Stimulated activated memory B cell treated with anti-CD40 and anti-IgM and Interleukin-4, amounts not matched to agents 10 μg/mL and 1 μg/mL and 100 μg/mL, for 72 hours (primary cell): ENCODE results near the gene POLRMT.

Experiments used
- ATAC-seq: fragments of 150-1000 bp; cut with Tn5 transposase; 2 replicates; pipeline ENCODE4 v1.10.0; 2021
- H3K27ac Mint-ChIP-seq: one replicate; pipeline ENCODE4 v1.8.0; 2022; ENCODE audit warnings: mild to moderate bottlenecking, mixed read lengths
- H3K27me3 Mint-ChIP-seq: one replicate; pipeline ENCODE4 v1.8.0; 2022; ENCODE audit warnings: mixed read lengths
- H3K36me3 Mint-ChIP-seq: one replicate; pipeline ENCODE4 v1.8.0; 2022; ENCODE audit warnings: mixed read lengths
- H3K4me1 Mint-ChIP-seq: one replicate; pipeline ENCODE4 v1.8.0; 2022; ENCODE audit warnings: mixed read lengths
- H3K4me3 Mint-ChIP-seq: one replicate; pipeline ENCODE4 v1.8.0; 2022; ENCODE audit warnings: mild to moderate bottlenecking, moderate library complexity, mixed read lengths
- H3K9me3 Mint-ChIP-seq: one replicate; pipeline ENCODE4 v1.8.0; 2022; ENCODE audit warnings: mixed read lengths

The POLRMT gene

DNA sequence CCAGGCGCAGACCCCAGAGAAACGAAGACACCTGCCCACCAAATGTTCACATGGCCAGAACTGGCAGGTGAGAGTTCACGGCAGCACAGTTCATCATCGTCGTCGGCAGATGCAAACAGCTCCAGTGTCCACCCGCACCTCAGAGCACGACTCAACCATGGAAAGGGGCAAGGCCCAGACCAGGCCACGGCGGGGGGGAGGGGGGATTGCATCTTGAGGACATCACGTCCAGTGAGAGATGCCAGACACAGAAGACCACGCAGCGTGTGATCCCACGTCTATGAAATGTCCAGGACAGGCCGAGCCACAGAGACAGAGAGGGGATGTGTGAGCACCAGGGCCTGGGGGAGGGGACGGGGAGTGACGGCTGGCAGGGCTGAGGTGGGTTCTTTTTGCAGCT lies 22.4 kb upstream of the POLRMT start:
- peaks cover 61% of the 10 kb centered on the region for H3K4me1 Mint-ChIP-seq
- H3K36me3 Mint-ChIP-seq = peaks cover 28% of the 10 kb centered on the region

GRCh38 chr19:653425-653824 lies 20.1 kb upstream of the POLRMT start:
- Mint-ChIP-seq H3K4me3 (no peak overlapping the region), H3K9me3 (no peaks in the 10 kb centered on the region)

More for the DNA sequence above, 22.4 kb upstream of the POLRMT start:
- Mint-ChIP-seq H3K9me3 (no peaks in the 10 kb centered on the region), H3K27ac (peak overlapping the region; percentile 77), H3K4me3 (no peak overlapping the region), H3K27me3 (no peaks in the 10 kb centered on the region)
- no peak for ATAC-seq

GRCh38 chr19:652467-653389 lies 19.4 kb upstream of the POLRMT start:
- Mint-ChIP-seq H3K4me3 (no peak overlapping the region), H3K36me3 (peaks cover 34% of the 10 kb centered on the region), H3K9me3 (no peaks in the 10 kb centered on the region), H3K27ac (no peak overlapping the region), H3K4me1 (peaks cover 39% of the 10 kb centered on the region), H3K27me3 (no peaks in the 10 kb centered on the region)
- no peak for ATAC-seq

More at GRCh38 chr19:653425-653824, 20.1 kb upstream of the POLRMT start:
- Mint-ChIP-seq H3K36me3 (peaks cover 28% of the 10 kb centered on the region), H3K27me3 (no peaks in the 10 kb centered on the region), H3K27ac (no peak overlapping the region), H3K4me1 (peaks cover 39% of the 10 kb centered on the region)
- ATAC-seq = no peak

DNA sequence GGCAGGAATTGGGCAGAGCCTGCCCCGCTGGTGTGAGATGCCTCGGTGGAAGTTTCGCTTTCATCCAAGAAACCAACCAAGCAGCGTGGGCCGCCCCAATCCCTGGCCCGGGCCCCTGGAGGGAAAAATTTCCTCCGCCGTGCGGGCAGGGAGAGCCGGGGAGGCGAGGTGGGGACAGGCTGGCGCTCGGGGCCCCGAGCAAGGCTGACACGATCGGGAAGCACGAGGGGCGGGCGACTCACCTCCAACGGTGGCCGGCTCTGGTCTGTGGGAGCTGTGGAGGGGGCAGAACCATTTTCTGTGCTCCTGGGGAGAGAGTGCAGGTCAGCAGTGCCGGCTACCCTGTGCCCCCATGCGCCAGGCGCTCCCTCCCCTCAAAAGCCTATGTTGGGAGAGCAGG lies 18.7 kb upstream of the POLRMT start:
- H3K36me3 Mint-ChIP-seq = peaks cover 34% of the 10 kb centered on the region
- no peak for ATAC-seq
- H3K27ac Mint-ChIP-seq = no peak overlapping the region
- H3K27me3 Mint-ChIP-seq = no peaks in the 10 kb centered on the region
- no peaks in the 10 kb centered on the region for H3K9me3 Mint-ChIP-seq
- peaks cover 33% of the 10 kb centered on the region for H3K4me1 Mint-ChIP-seq
- H3K4me3 Mint-ChIP-seq = no peak overlapping the region

DNA sequence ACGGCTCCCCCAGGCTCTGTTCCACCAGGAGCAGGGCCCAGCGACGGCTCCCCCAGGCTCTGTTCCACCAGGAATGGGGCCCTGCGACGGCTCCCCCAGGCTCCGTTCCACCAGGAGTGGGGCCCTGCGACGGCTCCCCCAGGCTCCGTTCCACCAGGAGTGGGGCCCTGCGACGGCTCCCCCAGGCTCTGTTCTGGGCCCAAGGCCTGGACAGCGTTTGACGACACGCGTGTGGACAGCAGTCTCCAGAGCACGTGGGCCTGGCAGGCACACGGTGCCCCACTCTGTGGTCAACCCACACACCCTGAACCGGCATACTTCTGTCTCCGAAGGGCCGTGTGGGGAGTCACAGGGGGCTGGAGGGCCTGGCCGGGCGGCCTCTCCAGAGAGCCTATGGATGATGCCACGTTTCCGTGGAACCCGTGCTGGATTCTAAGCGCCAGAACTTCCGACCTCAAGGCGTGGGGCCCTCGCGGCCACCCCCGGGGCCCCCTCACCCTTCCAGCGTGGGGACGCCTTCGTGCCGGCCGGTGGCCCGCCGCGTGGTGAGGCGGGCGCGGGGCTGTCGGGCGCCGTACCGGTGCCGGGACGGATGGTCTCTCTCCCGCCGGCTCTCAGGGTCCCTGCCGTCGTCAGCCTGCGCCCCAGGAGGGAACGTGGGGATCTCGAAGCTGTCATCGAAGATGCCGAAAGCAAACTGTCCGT lies 17.9 kb upstream of the POLRMT start:
- Mint-ChIP-seq H3K4me1 (peaks cover 26% of the 10 kb centered on the region), H3K27ac (no peak overlapping the region), H3K27me3 (no peaks in the 10 kb centered on the region), H3K9me3 (no peaks in the 10 kb centered on the region), H3K4me3 (no peak overlapping the region), H3K36me3 (peaks cover 37% of the 10 kb centered on the region)
- peak; percentile 7 for ATAC-seq

GRCh38 chr19:650121-650520 lies 16.8 kb upstream of the POLRMT start:
- Mint-ChIP-seq H3K4me1 (peaks cover 16% of the 10 kb centered on the region), H3K36me3 (peaks cover 33% of the 10 kb centered on the region), H3K27me3 (no peaks in the 10 kb centered on the region), H3K4me3 (no peak overlapping the region), H3K27ac (no peak overlapping the region), H3K9me3 (no peaks in the 10 kb centered on the region)
- ATAC-seq = no peak

- Mint-ChIP-seq H3K27ac (peak overlapping the region; percentile 85), H3K4me3 (no peak overlapping the region), H3K36me3 (peaks cover 32% of the 10 kb centered on the region), H3K4me1 (peaks cover 14% of the 10 kb centered on the region), H3K27me3 (no peaks in the 10 kb centered on the region), H3K9me3 (no peaks in the 10 kb centered on the region)
- no peak for ATAC-seq
These were observed 15.8 kb upstream of the POLRMT start for GRCh38 chr19:648904-649801.

GRCh38 chr19:648305-648704 lies 15.0 kb upstream of the POLRMT start:
- H3K4me3 Mint-ChIP-seq = no peak overlapping the region
- peaks cover 26% of the 10 kb centered on the region for H3K36me3 Mint-ChIP-seq
- H3K9me3 Mint-ChIP-seq = no peaks in the 10 kb centered on the region
- H3K27me3 Mint-ChIP-seq = no peaks in the 10 kb centered on the region
- no peak for ATAC-seq
- peaks cover 14% of the 10 kb centered on the region for H3K4me1 Mint-ChIP-seq
- peak overlapping the region; percentile 85 for H3K27ac Mint-ChIP-seq

DNA sequence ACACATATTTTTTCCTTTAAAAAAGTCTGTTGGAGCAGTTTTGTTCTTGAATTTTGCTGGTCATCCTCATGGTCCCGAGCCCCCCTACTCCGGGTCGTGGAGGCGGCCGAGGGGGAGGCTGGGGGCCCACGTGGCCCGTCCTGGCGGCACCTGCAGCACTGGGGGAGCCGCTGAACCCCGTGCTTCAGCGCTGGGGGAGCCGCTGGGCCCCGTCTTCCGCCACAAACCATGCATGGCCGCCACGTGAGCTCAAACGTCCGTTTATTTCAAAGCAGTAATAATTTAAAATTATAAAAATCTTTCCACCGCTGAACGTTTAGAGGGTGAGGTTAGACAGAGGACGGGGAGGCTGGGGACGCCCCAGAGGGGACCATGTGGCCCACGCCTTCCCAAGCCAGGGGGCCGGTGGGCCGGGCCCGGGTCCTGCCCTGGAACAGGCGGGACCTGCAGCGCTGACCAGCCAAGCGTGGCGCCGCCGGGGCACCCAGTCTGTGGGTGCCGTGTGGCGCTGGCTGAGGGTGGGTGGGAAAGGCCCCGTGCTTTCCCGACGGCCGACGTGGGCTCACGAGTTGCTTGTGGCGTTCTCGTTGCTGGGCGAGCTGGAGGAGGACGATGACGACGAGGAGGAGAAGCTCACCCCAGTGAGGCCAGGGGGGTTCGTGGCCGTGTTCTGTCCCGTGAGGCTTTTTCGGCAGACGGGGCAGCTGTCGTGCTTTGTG lies 14.4 kb upstream of the POLRMT start:
- Mint-ChIP-seq H3K27me3 (no peaks in the 10 kb centered on the region), H3K4me3 (peak overlapping the region; percentile 60), H3K36me3 (peaks cover 26% of the 10 kb centered on the region), H3K27ac (peak overlapping the region; percentile 85), H3K9me3 (no peaks in the 10 kb centered on the region), H3K4me1 (peaks cover 17% of the 10 kb centered on the region)
- ATAC-seq = peak; percentile 68

GRCh38 chr19:646779-647565 lies 13.6 kb upstream of the POLRMT start:
- Mint-ChIP-seq H3K9me3 (no peaks in the 10 kb centered on the region), H3K36me3 (peaks cover 26% of the 10 kb centered on the region), H3K4me1 (peaks cover 20% of the 10 kb centered on the region), H3K27me3 (no peaks in the 10 kb centered on the region), H3K4me3 (no peak overlapping the region), H3K27ac (peak overlapping the region; percentile 85)
- no peak for ATAC-seq

GRCh38 chr19:645912-646778 lies 12.8 kb upstream of the POLRMT start:
- no peak overlapping the region for H3K4me3 Mint-ChIP-seq
- peaks cover 29% of the 10 kb centered on the region for H3K4me1 Mint-ChIP-seq
- H3K27ac Mint-ChIP-seq = no peak overlapping the region
- peak; percentile 3 for ATAC-seq
- no peaks in the 10 kb centered on the region for H3K9me3 Mint-ChIP-seq
- no peaks in the 10 kb centered on the region for H3K27me3 Mint-ChIP-seq
- peaks cover 26% of the 10 kb centered on the region for H3K36me3 Mint-ChIP-seq

DNA sequence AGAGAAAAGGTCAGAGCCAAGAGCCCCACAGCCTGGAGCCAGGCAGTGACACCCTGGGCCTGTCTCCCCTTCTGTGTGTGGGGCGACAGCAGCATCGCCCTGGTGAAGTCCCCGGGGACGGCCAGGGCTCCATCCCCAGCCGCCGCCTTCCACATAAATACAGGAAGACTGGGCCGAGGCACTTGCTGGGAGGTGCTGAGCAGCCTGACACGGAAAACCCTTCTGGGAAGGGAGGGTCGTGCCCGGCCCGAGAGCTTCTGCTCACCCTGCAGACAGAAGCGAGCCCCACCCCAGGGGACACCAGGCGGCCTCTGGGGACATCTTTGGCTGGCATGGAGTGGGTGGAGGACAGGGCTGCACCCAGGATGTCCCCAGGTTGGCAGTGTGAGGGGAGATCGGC lies 11.5 kb upstream of the POLRMT start:
- H3K9me3 Mint-ChIP-seq = no peaks in the 10 kb centered on the region
- H3K27me3 Mint-ChIP-seq = no peaks in the 10 kb centered on the region
- peaks cover 38% of the 10 kb centered on the region for H3K4me1 Mint-ChIP-seq
- H3K36me3 Mint-ChIP-seq = peaks cover 26% of the 10 kb centered on the region
- H3K4me3 Mint-ChIP-seq = no peak overlapping the region
- peak overlapping the region; percentile 79 for H3K27ac Mint-ChIP-seq
- ATAC-seq = no peak

- H3K27ac Mint-ChIP-seq = peak overlapping the region; percentile 79
These were observed 11.0 kb upstream of the POLRMT start for GRCh38 chr19:644363-644762.

More at GRCh38 chr19:644363-644762, 11.0 kb upstream of the POLRMT start:
- Mint-ChIP-seq H3K27me3 (no peaks in the 10 kb centered on the region), H3K9me3 (no peaks in the 10 kb centered on the region), H3K4me1 (peaks cover 41% of the 10 kb centered on the region), H3K4me3 (no peak overlapping the region), H3K36me3 (peaks cover 26% of the 10 kb centered on the region)
- no peak for ATAC-seq
